HEK293 (cell line): ENCODE data around the gene THAP2.

Source experiments
- CTCF ChIP-seq: fragments of 450-650 bp; formaldehyde crosslinking; IDR thresholded peaks from 2 replicates; pipeline ENCODE4 v1.5.1; 2016; ENCODE audit warnings: missing biosample characterization, missing genetic modification characterization
- KLF16 ChIP-seq: fragments of 450-650 bp; formaldehyde crosslinking; IDR thresholded peaks from 2 replicates; pipeline ENCODE4 v1.5.1; 2017; ENCODE audit warnings: missing biosample characterization, missing genetic modification characterization
- REST ChIP-seq: fragments of 450-650 bp; formaldehyde crosslinking; IDR thresholded peaks from 2 replicates; pipeline ENCODE4 v1.5.1; 2016; ENCODE audit warnings: missing biosample characterization, missing genetic modification characterization
- YY1 ChIP-seq: fragments of 450-650 bp; formaldehyde crosslinking; IDR thresholded peaks from 2 replicates; pipeline ENCODE4 v1.5.1; 2018; ENCODE audit warnings: missing biosample characterization, missing genetic modification characterization
- ZNF302 ChIP-seq: fragments of 450-650 bp; formaldehyde crosslinking; IDR thresholded peaks from 2 replicates; pipeline ENCODE4 v1.5.1; 2016; ENCODE audit warnings: missing biosample characterization, missing genetic modification characterization, low read depth
- ZNF521 ChIP-seq: fragments of 450-650 bp; formaldehyde crosslinking; IDR thresholded peaks from 2 replicates; pipeline ENCODE4 v1.5.1; 2017; ENCODE audit warnings: missing biosample characterization, mild to moderate bottlenecking, missing genetic modification characterization

- TF ChIP-seq ZNF521 (tag by site-specific recombination) (no peak), CTCF (tag by site-specific recombination) (no peak), KLF16 (tag by site-specific recombination) (no peak), REST (tag by site-specific recombination) (no peak), ZNF302 (tag by site-specific recombination) (no peak), YY1 (tag by site-specific recombination) (no peak)
Measured at GRCh38 chr12:71718611-71719010, 54.5 kb downstream of the THAP2 start.
